ENCODE results near the gene DRC7. TPM values are rescaled to one million over a fixed set of nuclear protein-coding genes. Genes with fewer than 3 reads are reported as not detected.

The DRC7 gene
- total and polyA plus RNA-seq, 10 of the 15 experiments (the other 5 are each of a cell fraction or from before 2014, with no cell fraction given) = 0.06 to 0.49 (median 0.14) TPM; not detected in 4

DNA sequence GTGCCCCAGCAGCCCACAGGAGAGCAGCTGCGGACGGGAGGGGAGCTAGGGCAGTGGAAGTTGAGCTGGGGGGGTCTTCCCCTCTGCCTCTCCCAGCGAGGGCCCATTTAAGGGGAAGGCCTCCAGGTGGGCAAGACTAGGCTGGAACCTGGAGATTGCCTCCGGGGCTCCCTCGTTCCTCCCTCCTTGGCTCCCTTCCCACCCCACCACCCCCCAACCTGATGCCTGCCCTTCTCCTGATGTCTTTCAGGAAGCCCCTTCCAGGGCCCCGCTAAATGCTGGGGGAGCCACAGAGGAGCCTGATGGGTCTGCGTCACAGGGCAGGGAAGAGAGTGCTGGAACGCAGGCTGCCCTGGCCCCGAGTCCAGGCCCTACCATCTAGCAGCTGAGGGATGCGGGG, 49.4 kb upstream of the DRC7 start:
- POLR2A ChIA-PET = no interaction called here
- no peaks in the 10 kb centered on the region for H3K79me2 ChIP-seq (ENCODE audit: control insufficient read depth, insufficient read depth, low read length)
- peaks cover 19% of the 10 kb centered on the region for H3K4me1 ChIP-seq (ENCODE audit: control insufficient read depth, insufficient read depth, low read length)
- no peak overlapping the region for H3K9ac ChIP-seq (ENCODE audit: control insufficient read depth, insufficient read depth, low read length)
- no TSS peak for BruUV-seq (replicated peaks)
- CTCF ChIA-PET = interaction anchor here (5.7 to 6.1 kb wide), 2 partner anchors 35 to 68 kb away, joined by 113 to 118 read pairs; no protein-coding TSS in a partner anchor
- DNase-seq (ENCODE audit: low read depth, low spot score) = no peak
- RAD21 ChIA-PET (ENCODE audit: unreplicated experiment) = interaction anchor here (0.6 to 6.0 kb wide), 3 partner anchors 45 to 59 kb away, joined by 5 to 88 read pairs (median 61); no protein-coding TSS in a partner anchor
- no peak for ATAC-seq
- no peaks in the 10 kb centered on the region for H3K9me3 ChIP-seq (replicated peaks; ENCODE audit: control insufficient read depth, insufficient read depth, low read length)
- no peak overlapping the region for H3K4me2 ChIP-seq (ENCODE audit: control insufficient read depth, insufficient read depth)
- H3K36me3 ChIP-seq (ENCODE audit: control insufficient read depth in 2 of 2, insufficient read depth in 2 of 2, low read length in 1 of 2) = no peaks in the 10 kb centered on the region
- SMC1A ChIA-PET (ENCODE audit: uncharacterized antibody, unreplicated experiment) = interaction anchor here (0.6 to 6.6 kb wide), 5 partner anchors 35 to 163 kb away, joined by 3 to 126 read pairs (median 3); no protein-coding TSS in a partner anchor
- H3K4me3 ChIP-seq = no peak overlapping the region
- 48% methylated on average over 10 of the region's 10 CpGs for WGBS (ENCODE audit: insufficient coverage, insufficient replicate concordance, low lambda C conversion rate, missing lambda C conversion rate)
- TF ChIP-seq YBX1 (IDR thresholded peaks at IDR 0.05) (no peak), EZH2 (IDR thresholded peaks at IDR 0.05; ENCODE audit: borderline replicate concordance, control insufficient read depth, low read depth, low read length) (no peak), PML (IDR thresholded peaks at IDR 0.05; ENCODE audit: low read length) (no peak), ATF7 (IDR thresholded peaks at IDR 0.05; ENCODE audit: low read depth) (no peak)
- TF ChIP-seq, protein P1, sequence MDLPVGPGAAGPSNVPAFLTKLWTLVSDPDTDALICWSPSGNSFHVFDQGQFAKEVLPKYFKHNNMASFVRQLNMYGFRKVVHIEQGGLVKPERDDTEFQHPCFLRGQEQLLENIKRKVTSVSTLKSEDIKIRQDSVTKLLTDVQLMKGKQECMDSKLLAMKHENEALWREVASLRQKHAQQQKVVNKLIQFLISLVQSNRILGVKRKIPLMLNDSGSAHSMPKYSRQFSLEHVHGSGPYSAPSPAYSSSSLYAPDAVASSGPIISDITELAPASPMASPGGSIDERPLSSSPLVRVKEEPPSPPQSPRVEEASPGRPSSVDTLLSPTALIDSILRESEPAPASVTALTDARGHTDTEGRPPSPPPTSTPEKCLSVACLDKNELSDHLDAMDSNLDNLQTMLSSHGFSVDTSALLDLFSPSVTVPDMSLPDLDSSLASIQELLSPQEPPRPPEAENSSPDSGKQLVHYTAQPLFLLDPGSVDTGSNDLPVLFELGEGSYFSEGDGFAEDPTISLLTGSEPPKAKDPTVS (IDR thresholded peaks at IDR 0.05; ENCODE audit: low read depth, low read length) = no peak
- FAIRE-seq = no peak
- intact Hi-C loops (cut with micrococcal nuclease; ENCODE audit: unreplicated experiment) (no loop called here), in situ Hi-C loops (cut with MboI) (no loop called here)
- no peak overlapping the region for H2AFZ ChIP-seq (ENCODE audit: control insufficient read depth, low read depth, low read length)
- H3K27me3 ChIP-seq (replicated peaks in 1 of 2; ENCODE audit: control insufficient read depth in 2 of 2, insufficient read depth in 2 of 2, low read length in 1 of 2) = peaks cover 0 to 3% of the 10 kb centered on the region in 2 experiments; a peak in 1 of 4 replicates
- no peaks in the 10 kb centered on the region for H4K20me1 ChIP-seq (ENCODE audit: control insufficient read depth, insufficient read depth)
- no peak overlapping the region for H3K27ac ChIP-seq (ENCODE audit: control insufficient read depth, insufficient read depth)
